GM12892 (cell line): ENCODE results near the gene PMEPA1.

ENCODE experiments used
- POLR2A ChIP-seq: IDR thresholded peaks from 2 replicates; pipeline ENCODE4 v1.6.1; 2011; ENCODE audit warnings: low read depth, low read length, control low read depth
- POLR2AphosphoS5 ChIP-seq: IDR thresholded peaks from 2 replicates; pipeline ENCODE4 v1.6.1; 2011; ENCODE audit warnings: low read depth, low read length, control low read depth
- TAF1 ChIP-seq: IDR thresholded peaks from 2 replicates; pipeline ENCODE4 v1.6.1; 2011; ENCODE audit warnings: low read depth, mild to moderate bottlenecking, control low read depth, low read length, borderline replicate concordance

DNA sequence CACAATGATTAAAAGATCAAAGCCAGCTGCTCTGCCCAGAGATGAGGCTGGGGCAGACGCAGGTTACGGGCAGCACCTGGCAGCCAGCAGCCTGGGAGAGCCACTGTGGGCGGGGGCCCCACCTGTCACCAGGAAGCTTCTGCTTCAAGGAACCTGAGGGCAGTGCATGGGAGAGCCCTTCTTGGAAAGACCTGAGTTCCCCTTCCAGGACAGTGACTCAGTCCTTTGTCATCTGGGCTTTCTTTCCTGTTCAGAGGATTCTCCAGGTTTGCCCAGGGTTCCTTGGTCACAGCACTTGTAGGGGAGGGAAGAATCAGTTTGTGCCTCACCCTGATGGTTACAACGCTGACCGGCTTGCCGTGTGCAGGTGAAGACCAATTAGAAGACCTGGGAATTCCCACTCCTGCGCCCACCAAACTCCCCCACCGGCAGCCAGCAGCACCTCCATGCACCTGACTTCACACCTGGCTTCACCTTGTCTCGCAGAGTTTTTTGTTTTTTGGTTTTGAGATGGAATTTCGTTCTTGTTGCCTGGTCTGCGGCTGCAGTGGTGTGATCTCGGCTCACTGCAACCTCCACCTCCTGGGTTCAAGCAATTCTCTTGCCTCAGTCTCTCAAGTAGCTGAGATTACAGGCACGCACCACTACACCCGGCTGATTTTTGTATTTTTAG lies 91.6 kb downstream of the PMEPA1 start:
- no peak for TF ChIP-seq POLR2A
- no peak for TF ChIP-seq POLR2AphosphoS5
- no peak for TF ChIP-seq TAF1
